GM15510 (cell line): ENCODE measurements around the gene CAT.

Experiments
- POLR2A ChIP-seq: IDR thresholded peaks from 3 replicates; pipeline ENCODE4 v1.6.1; 2011; ENCODE audit warnings: borderline replicate concordance; ENCODE audit not compliant: insufficient read length; ENCODE audit errors: extremely low read depth

CAT gene

GRCh38 chr11:34438529-34439507 is at the start of gene CAT:
CAT (plus strand) TSS chr11:34438934; CDS start chr11:34439014, 80 bp downstream.
- peak; percentile 60 for TF ChIP-seq POLR2A

GRCh38 chr11:34394771-34395300 is 43.9 kb upstream of the CAT start:
- no peak for TF ChIP-seq POLR2A

- TF ChIP-seq POLR2A, result no peak
These were observed 42.7 kb upstream of the CAT start for GRCh38 chr11:34395916-34396550.

- TF ChIP-seq POLR2A, result no peak
These were observed 41.6 kb upstream of the CAT start for GRCh38 chr11:34397120-34397519.

GRCh38 chr11:34397811-34398210 is 40.9 kb upstream of the CAT start:
- TF ChIP-seq POLR2A, result no peak

- TF ChIP-seq POLR2A, result no peak
These were observed 35.3 kb upstream of the CAT start for GRCh38 chr11:34403431-34403830.

GRCh38 chr11:34404280-34404679 is 34.5 kb upstream of the CAT start:
- no peak for TF ChIP-seq POLR2A

GRCh38 chr11:34405079-34405858 is 33.5 kb upstream of the CAT start:
- TF ChIP-seq POLR2A, result no peak

- no peak for TF ChIP-seq POLR2A
These were observed 32.3 kb upstream of the CAT start for GRCh38 chr11:34406413-34406812.

- no peak for TF ChIP-seq POLR2A
These were observed 31.5 kb upstream of the CAT start for GRCh38 chr11:34407121-34407813.

GRCh38 chr11:34408580-34409172 is 30.1 kb upstream of the CAT start:
- TF ChIP-seq POLR2A, result no peak

GRCh38 chr11:34411111-34411510 is 27.6 kb upstream of the CAT start:
- TF ChIP-seq POLR2A, result no peak

GRCh38 chr11:34411791-34412190 is 26.9 kb upstream of the CAT start:
- TF ChIP-seq POLR2A, result no peak

GRCh38 chr11:34413263-34413662 is 25.5 kb upstream of the CAT start:
- no peak for TF ChIP-seq POLR2A
